Left ventricle myocardium inferior (tissue), 1 donor: ENCODE results near the gene SUGCT. TPM values are rescaled to one million over a fixed set of nuclear protein-coding genes. Genes with fewer than 3 reads are reported as not detected.

ENCODE experiments used
- DNase-seq: peaks from one replicate; pipeline ENCODE4 v3.0.0-alpha.2; 2020
- H3K27ac ChIP-seq: fragments of 200-600 bp; replicated peaks from 2 replicates; pipeline ENCODE4 v1.8.0; 2021
- H3K27me3 ChIP-seq: fragments of 200-600 bp; 2 replicates; pipeline ENCODE4 v1.8.0; 2021; ENCODE audit warnings: low read depth
- H3K36me3 ChIP-seq: fragments of 200-600 bp; 2 replicates; pipeline ENCODE4 v1.8.0; 2021
- H3K4me1 ChIP-seq: fragments of 200-600 bp; 2 replicates; pipeline ENCODE4 v1.8.0; 2021
- H3K4me3 ChIP-seq: fragments of 200-600 bp; 2 replicates; pipeline ENCODE4 v1.8.0; 2021; ENCODE audit warnings: mild to moderate bottlenecking, moderate library complexity
- H3K9me3 ChIP-seq: fragments of 200-600 bp; replicated peaks from 2 replicates; pipeline ENCODE4 v1.8.0; 2021
- CTCF ChIP-seq: fragments of 200-600 bp; IDR thresholded peaks from 2 replicates; pipeline ENCODE4 v1.8.0; 2021; ENCODE audit warnings: antibody characterized with exemption, mild to moderate bottlenecking, borderline replicate concordance
- intact Hi-C: fragments of 100-400 bp; cut with micrococcal nuclease; formaldehyde crosslinking; loops from one replicate; pipeline ENCODE4 v1.11.0; 2022
- total RNA-seq: library from RNA; stranded (reverse); fragmentation: NEBNext Ultra II Directional; extraction: Animal tissue kit (Norgen Biotek cat#: 25700); gene quantifications from one replicate; pipeline ENCODE4 v1.2.1, GENCODE V29; 2021
- donor health status: DM: no; HTN: yes; CAD: no; lungs with severe emphysema.

Gene SUGCT
- total RNA-seq, 1 donor from 2014 or later, result 5.0 TPM

DNA sequence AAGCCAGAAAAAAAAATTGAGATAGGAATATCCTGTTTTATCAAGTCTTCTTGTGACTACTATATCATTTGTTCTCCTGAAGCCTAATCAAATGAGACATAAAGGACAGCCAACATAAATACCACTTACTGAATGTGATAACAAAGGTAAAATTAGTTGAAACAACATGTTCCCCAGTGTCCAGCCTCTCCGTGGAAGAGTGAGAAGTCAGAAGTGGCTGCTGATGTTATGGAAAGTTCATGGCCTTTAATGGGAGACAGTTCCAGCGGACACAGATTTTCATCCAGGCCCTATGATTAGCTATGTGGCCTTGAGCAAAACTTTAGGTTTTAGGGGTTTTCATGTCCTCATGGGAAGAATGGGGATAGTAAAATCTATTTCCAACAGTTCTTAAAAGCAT is 724.3 kb downstream of the SUGCT start:
- H3K9me3 ChIP-seq, result no peaks in the 10 kb centered on the region
- H3K27me3 ChIP-seq, result no peaks in the 10 kb centered on the region
- no peaks in the 10 kb centered on the region for H3K36me3 ChIP-seq
- H3K4me1 ChIP-seq, result no peaks in the 10 kb centered on the region
- intact Hi-C loops, result no loop called here
- no peak for TF ChIP-seq CTCF
- H3K4me3 ChIP-seq, result no peak overlapping the region
- no peak for DNase-seq
- H3K27ac ChIP-seq, result no peak overlapping the region

GRCh38 chr7:40859965-40860543 is 725.2 kb downstream of the SUGCT start:
- intact Hi-C loops, result no loop called here
- DNase-seq, result no peak

GRCh38 chr7:40865441-40866233 is 730.8 kb downstream of the SUGCT start:
- H3K9me3 ChIP-seq, result peaks cover 24% of the 10 kb centered on the region
- intact Hi-C loops, result no loop called here
- no peaks in the 10 kb centered on the region for H3K27me3 ChIP-seq
- no peak overlapping the region for H3K4me3 ChIP-seq
- no peak for TF ChIP-seq CTCF
- DNase-seq, result no peak
- no peaks in the 10 kb centered on the region for H3K36me3 ChIP-seq
- H3K4me1 ChIP-seq, result no peaks in the 10 kb centered on the region
- no peak overlapping the region for H3K27ac ChIP-seq

More at GRCh38 chr7:40859965-40860543, 725.2 kb downstream of the SUGCT start:
- Histone ChIP-seq H3K36me3 (no peaks in the 10 kb centered on the region), H3K4me3 (no peak overlapping the region), H3K4me1 (no peaks in the 10 kb centered on the region), H3K27ac (no peak overlapping the region), H3K9me3 (no peaks in the 10 kb centered on the region), H3K27me3 (no peaks in the 10 kb centered on the region)
- TF ChIP-seq CTCF, result no peak

- intact Hi-C loops, result no loop called here
- H3K4me1 ChIP-seq, result no peaks in the 10 kb centered on the region
- no peak overlapping the region for H3K27ac ChIP-seq
- TF ChIP-seq CTCF, result no peak
- no peaks in the 10 kb centered on the region for H3K27me3 ChIP-seq
- H3K36me3 ChIP-seq, result no peaks in the 10 kb centered on the region
- H3K4me3 ChIP-seq, result no peak overlapping the region
- DNase-seq, result no peak
- peaks cover 28% of the 10 kb centered on the region for H3K9me3 ChIP-seq
Observed at GRCh38 chr7:40866601-40867000, 731.8 kb downstream of the SUGCT start.

- no peaks in the 10 kb centered on the region for H3K4me1 ChIP-seq
- no peak for TF ChIP-seq CTCF
Observed at GRCh38 chr7:40870108-40870507, 735.3 kb downstream of the SUGCT start.

More at GRCh38 chr7:40870108-40870507, 735.3 kb downstream of the SUGCT start:
- H3K27ac ChIP-seq, result no peak overlapping the region
- no peak overlapping the region for H3K4me3 ChIP-seq
- no peaks in the 10 kb centered on the region for H3K27me3 ChIP-seq
- H3K9me3 ChIP-seq, result peaks cover 28% of the 10 kb centered on the region
- DNase-seq, result no peak
- intact Hi-C loops, result no loop called here
- no peaks in the 10 kb centered on the region for H3K36me3 ChIP-seq
